ENCODE results near the gene CUX1. TPM values are rescaled to one million over a fixed set of nuclear protein-coding genes. Genes with fewer than 3 reads are reported as not detected.

CUX1 gene
- total RNA-seq, 1 experiment from 2014 or later, result 39.6 TPM

GRCh38 chr7:102122026-102122425 lies 304.6 kb downstream of the CUX1 start:
- H3K79me2 ChIP-seq (ENCODE audit: low read length), result no peaks in the 10 kb centered on the region
- no peaks in the 10 kb centered on the region for H3K27me3 ChIP-seq (ENCODE audit: low read length)
- H2AFZ ChIP-seq (ENCODE audit: low read length), result no peak overlapping the region
- no peaks in the 10 kb centered on the region for H3K36me3 ChIP-seq (ENCODE audit: low read depth, low read length)
- no peaks in the 10 kb centered on the region for H3F3A ChIP-seq (ENCODE audit: low read length, unreplicated experiment)
- peak overlapping the region; percentile 9; the same call in 1 of the 2 replicates for H3K9ac ChIP-seq (ENCODE audit: low read length)
- no peaks in the 10 kb centered on the region for H3K9me3 ChIP-seq (ENCODE audit: low read length)
- H3K4me2 ChIP-seq (ENCODE audit: low read length), result peak overlapping the region; percentile 53
- ATAC-seq (0 out of 2 replicates have a peak, but pooled peaks have one; percentile 7), DNase-seq (peak; percentile 46)
- ChIA-PET POLR2A (ENCODE audit: unreplicated experiment) (no interaction called here), CTCF (no interaction called here)
- no peaks in the 10 kb centered on the region for H4K20me1 ChIP-seq (ENCODE audit: low read length)
- BruUV-seq (replicated peaks), result no TSS peak
- no peak for TF ChIP-seq EZH2 (IDR thresholded peaks at IDR 0.05; ENCODE audit: low read length, unreplicated experiment)
- TF ChIP-seq EZH2phosphoT487 (IDR thresholded peaks at IDR 0.05; ENCODE audit: borderline replicate concordance, low read length), result no peak
- no peak for TF ChIP-seq CTCF (conservative IDR thresholded peaks at IDR 0.05; ENCODE audit: low read depth, low read length)
- H3K27ac ChIP-seq (ENCODE audit: low read length), result peak overlapping the region; percentile 35
- no peak overlapping the region for H3K4me3 ChIP-seq (ENCODE audit: low read length)
- intact Hi-C loops (cut with micrococcal nuclease), result loop anchor here (5.0 to 10.0 kb wide), 2 partner anchors 180 to 267 kb away; no protein-coding TSS in a partner anchor
- H3K9me2 ChIP-seq (replicated peaks; ENCODE audit: low read length), result no peaks in the 10 kb centered on the region
- peaks cover 28% of the 10 kb centered on the region for H3K4me1 ChIP-seq (ENCODE audit: insufficient read depth, low read length)

- ChIA-PET POLR2A (ENCODE audit: unreplicated experiment) (interaction anchor here (0.6 kb wide), 1 partner anchor 245 kb away, joined by 3 read pairs; no protein-coding TSS in a partner anchor), CTCF (interaction anchor here (0.5 to 1.0 kb wide), 7 partner anchors 14 to 381 kb away, joined by 3 to 12 read pairs (median 4); no protein-coding TSS in a partner anchor)
- DNase-seq (peak; percentile 91), ATAC-seq (peak; percentile 99)
- BruUV-seq (replicated peaks), result no TSS peak
- H3K27me3 ChIP-seq (ENCODE audit: low read length), result no peaks in the 10 kb centered on the region
- no peaks in the 10 kb centered on the region for H3K9me3 ChIP-seq (ENCODE audit: low read length)
- H3K9ac ChIP-seq (ENCODE audit: low read length), result peak overlapping the region; percentile 61
- peak overlapping the region; percentile 53 for H3K4me2 ChIP-seq (ENCODE audit: low read length)
- H3K27ac ChIP-seq (ENCODE audit: low read length), result peak overlapping the region; percentile 79
- no peak overlapping the region for H3K4me3 ChIP-seq (ENCODE audit: low read length)
- intact Hi-C loops (cut with micrococcal nuclease), result loop anchor here (2.0 to 10.0 kb wide), 3 partner anchors 242 to 310 kb away; no protein-coding TSS in a partner anchor
- no peaks in the 10 kb centered on the region for H4K20me1 ChIP-seq (ENCODE audit: low read length)
- peaks cover 28% of the 10 kb centered on the region for H3K4me1 ChIP-seq (ENCODE audit: insufficient read depth, low read length)
- H3K36me3 ChIP-seq (ENCODE audit: low read depth, low read length), result no peaks in the 10 kb centered on the region
- no peaks in the 10 kb centered on the region for H3F3A ChIP-seq (ENCODE audit: low read length, unreplicated experiment)
- H3K79me2 ChIP-seq (ENCODE audit: low read length), result no peaks in the 10 kb centered on the region
- H2AFZ ChIP-seq (ENCODE audit: low read length), result peak overlapping the region; percentile 53
- TF ChIP-seq EZH2 (IDR thresholded peaks at IDR 0.05; ENCODE audit: low read length, unreplicated experiment), result no peak
- no peak for TF ChIP-seq EZH2phosphoT487 (IDR thresholded peaks at IDR 0.05; ENCODE audit: borderline replicate concordance, low read length)
- peak; percentile 57 for TF ChIP-seq CTCF (conservative IDR thresholded peaks at IDR 0.05; ENCODE audit: low read depth, low read length)
- no peaks in the 10 kb centered on the region for H3K9me2 ChIP-seq (replicated peaks; ENCODE audit: low read length)
Measured at GRCh38 chr7:102125127-102125596, 307.7 kb downstream of the CUX1 start.

GRCh38 chr7:102128303-102128702 lies 310.9 kb downstream of the CUX1 start:
- no peak for DNase-seq
- Histone ChIP-seq H3K79me2 (ENCODE audit: low read length) (no peaks in the 10 kb centered on the region), H3K4me2 (ENCODE audit: low read length) (no peak overlapping the region), H3K9me2 (replicated peaks; ENCODE audit: low read length) (no peaks in the 10 kb centered on the region), H3K9me3 (ENCODE audit: low read length) (no peaks in the 10 kb centered on the region), H4K20me1 (ENCODE audit: low read length) (no peaks in the 10 kb centered on the region), H3K4me1 (ENCODE audit: insufficient read depth, low read length) (peaks cover 15% of the 10 kb centered on the region), H3K27me3 (ENCODE audit: low read length) (no peaks in the 10 kb centered on the region), H3K36me3 (ENCODE audit: low read depth, low read length) (no peaks in the 10 kb centered on the region), H3F3A (ENCODE audit: low read length, unreplicated experiment) (no peaks in the 10 kb centered on the region), H3K9ac (ENCODE audit: low read length) (no peak overlapping the region), H3K27ac (ENCODE audit: low read length) (no peak overlapping the region), H3K4me3 (ENCODE audit: low read length) (no peak overlapping the region), H2AFZ (ENCODE audit: low read length) (no peak overlapping the region)
- ATAC-seq, result no peak
- intact Hi-C loops (cut with micrococcal nuclease), result loop anchor here (10.0 kb wide), 1 partner anchor 274 kb away; no protein-coding TSS in a partner anchor
- CTCF ChIA-PET, result no interaction called here
- BruUV-seq (replicated peaks), result no TSS peak
- POLR2A ChIA-PET (ENCODE audit: unreplicated experiment), result no interaction called here
- TF ChIP-seq CTCF (conservative IDR thresholded peaks at IDR 0.05; ENCODE audit: low read depth, low read length), result no peak
- TF ChIP-seq EZH2 (IDR thresholded peaks at IDR 0.05; ENCODE audit: low read length, unreplicated experiment), result no peak
- no peak for TF ChIP-seq EZH2phosphoT487 (IDR thresholded peaks at IDR 0.05; ENCODE audit: borderline replicate concordance, low read length)
